ENCODE data around the gene GPATCH4.
"Not testable (repeated sequence)": the region's sequence is repeated elsewhere in the genome, so short reads cannot be mapped to it uniquely, and the experiment has no call there.

The GPATCH4 gene

DNA sequence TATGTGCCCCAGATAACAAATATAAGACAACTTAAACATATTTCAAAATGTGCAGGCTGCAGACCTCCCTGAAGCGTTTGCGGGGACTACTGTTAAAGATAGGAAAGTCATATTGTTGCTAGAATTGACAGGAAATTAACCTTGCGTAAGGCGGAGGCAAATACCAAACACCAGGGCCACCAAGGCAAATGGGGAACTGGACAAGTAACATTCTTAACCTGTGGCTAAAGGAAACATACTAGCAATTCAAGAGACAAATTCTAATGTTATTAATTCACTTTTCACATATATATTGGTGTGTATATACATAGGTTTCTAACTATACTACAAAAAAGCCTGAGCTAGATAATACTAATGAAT, 24.8 kb upstream of the GPATCH4 start:
- DNase-seq = no peak

DNA sequence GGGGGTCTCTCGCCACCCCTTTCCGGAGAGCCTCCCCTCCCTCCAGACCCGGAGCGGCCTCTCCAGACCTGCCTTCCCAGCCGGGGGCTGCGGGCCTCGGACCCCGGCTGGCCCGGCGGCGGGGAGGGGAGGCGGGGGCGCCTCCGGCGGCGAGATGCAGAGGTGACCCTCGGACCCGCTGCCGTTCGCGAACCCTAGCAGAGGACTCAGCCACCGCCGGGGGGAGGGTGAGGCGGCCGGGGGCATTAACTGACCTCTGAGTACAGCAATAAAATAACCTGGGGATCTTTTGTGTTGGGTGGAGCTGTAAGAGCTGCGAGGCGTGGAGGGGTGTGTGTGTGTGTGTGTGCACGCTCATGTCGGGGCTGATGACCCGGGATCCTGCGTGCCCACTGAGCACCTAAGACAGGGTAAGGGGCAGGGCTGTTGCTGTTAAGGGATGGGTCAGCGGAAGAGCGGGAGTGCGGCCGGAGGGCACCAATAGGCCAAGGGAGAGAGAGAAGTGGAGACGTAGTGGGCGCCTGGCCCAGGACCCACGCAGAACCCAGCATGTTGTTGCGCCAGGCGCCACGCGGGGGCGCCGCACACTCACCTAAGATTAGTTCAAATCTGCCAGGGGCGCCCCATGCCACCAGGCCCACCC, 24.3 kb upstream of the GPATCH4 start:
- peak; percentile 27 to 53 for DNase-seq

DNA sequence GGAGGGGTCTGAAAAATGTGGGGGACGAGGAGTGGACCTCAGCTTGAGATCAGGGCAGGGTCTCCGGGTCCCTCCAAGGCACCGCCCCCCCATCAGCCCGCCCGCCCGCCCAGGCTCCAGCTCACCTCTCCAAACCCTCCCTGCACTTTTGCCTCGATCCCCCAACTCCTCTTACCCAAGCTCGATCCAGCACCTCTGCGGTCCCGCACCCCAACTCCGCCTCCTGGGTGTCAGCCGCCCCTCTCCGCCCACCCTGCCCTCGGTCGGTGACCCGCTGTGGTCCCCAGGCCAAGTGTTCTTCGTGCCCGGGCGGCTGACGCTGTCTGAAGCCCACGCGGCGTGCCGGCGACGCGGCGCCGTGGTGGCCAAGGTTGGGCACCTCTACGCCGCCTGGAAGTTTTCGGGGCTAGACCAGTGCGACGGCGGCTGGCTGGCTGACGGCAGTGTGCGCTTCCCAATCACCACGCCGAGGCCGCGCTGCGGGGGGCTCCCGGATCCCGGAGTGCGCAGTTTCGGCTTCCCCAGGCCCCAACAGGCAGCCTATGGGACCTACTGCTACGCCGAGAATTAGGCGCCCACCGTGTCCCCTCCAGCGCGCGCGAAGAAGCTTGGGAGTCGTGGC, 23.6 kb upstream of the GPATCH4 start:
- DNase-seq = no peak

DNA sequence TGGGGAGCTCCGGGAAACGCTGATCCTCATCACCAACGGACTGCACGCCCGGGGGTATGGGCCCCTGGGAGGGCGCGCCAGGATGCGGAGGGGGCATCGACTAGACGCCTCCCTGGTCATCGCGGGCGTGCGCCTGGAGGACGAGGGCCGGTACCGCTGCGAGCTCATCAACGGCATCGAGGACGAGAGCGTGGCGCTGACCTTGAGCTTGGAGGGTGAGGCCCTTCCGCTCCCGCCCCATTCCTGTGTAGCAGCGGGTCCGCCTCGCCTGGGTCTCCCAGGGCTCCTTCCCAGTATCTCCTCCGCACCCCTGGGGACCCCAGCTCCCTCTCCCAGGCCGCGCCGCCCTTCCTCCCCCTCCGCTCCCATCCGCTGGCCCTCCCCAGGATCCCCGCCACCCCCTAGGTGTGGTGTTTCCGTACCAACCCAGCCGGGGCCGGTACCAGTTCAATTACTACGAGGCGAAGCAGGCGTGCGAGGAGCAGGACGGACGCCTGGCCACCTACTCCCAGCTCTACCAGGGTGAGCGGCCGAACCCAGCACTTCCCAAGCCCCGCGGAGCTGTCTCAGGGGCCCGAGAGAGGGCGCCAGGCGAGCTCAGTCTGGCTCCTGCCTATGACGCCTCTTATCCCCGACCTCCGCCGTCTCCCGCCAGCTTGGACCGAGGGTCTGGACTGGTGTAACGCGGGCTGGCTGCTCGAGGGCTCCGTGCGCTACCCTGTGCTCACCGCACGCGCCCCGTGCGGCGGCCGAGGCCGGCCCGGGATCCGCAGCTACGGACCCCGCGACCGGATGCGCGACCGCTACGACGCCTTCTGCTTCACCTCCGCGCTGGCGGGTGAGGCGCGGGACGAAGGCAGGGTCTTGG, 22.9 kb upstream of the GPATCH4 start:
- DNase-seq = no peak

DNA sequence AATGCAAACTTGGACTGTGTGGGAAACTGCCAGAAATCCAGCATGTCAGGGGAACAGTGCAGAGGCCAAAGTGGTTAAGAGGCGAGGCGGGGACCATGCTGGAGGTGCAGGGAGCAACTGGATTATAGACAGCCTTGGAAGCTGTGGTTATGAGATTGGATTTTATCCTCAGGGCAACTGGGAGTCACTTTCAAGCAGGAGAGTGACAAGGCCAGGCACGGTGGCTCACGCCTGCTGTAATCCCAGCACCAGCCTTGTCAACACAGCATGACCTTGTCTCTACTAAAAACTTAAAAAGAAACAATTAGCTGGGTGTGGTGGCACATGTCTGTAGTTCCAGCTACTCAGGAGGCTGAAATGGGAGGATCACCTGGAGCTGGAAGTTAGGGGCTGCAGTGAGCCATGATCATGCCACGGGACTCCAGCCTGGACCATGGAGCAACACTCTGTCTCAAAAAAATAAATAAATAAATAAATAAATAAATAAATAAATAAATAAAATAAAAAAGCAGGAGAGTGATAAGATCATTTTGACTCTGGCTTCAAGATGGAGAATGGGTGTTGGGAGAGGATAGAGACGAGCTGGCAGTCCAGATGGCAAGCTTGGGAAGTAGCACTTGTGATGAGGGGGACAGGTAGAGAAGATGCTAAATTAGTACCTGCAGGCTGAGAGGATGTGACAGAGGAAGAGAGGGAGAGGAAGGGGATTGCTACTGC, 21.5 kb upstream of the GPATCH4 start:
- DNase-seq = no peak

DNA sequence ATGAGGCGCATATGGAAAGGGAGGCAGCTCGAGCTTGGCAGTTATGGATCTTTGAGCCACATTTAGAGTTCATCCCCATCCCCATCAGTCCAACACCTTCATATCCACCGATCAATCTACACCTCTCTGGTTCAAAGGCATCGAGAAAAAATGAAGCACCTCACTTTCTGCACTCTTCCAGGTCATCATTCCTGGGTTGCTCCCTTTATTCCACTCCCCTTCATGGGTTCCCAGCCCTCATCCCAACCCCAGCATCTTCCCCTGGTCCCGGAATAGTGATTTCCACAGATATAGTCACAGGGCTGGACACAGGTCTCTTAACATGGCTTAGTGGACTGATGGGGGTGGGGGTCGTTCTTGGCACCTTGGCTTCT, 18.3 kb upstream of the GPATCH4 start:
- DNase-seq = no peak

DNA sequence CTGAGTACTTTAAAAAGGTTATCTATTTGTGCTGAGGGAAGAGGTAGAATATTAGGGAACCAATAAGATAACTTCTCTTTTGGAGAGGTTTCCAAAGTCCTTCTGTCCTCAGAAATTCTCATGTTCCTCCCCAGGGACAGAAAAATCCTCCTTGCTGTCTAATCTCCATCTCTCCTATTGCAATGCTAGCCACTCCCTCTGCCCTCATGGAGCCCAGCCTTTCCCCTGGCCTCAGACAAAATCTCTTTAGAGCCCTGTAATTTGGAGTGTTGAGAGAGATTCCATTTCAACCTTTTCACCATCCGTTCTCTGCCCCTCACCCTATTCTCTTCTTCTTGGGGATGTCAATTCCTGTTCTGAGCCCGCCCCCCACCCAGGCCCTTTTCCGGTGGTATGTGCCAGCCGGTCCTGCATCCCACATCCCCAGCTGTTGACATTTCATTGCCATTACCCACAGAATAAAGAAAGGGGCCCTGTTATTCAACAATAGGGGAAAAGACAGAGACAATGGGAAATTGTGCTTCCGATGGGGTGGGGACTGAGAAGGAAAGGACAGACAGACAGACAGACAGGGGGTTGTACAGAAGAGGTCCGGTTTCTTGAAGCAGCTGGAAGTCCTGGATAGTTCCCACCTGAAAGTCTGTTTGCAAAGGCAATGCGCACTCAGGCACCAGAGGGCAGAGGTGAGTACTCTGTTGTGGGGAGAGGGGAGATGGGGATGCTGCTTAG, 17.7 kb upstream of the GPATCH4 start, which contains the start of gene HAPLN2:
TSS of gene HAPLN2 (plus strand) at position 563 of the 729 bp plus-strand sequence. CDS start 4,076 bp downstream, outside the sequence.
- no peak for DNase-seq

DNA sequence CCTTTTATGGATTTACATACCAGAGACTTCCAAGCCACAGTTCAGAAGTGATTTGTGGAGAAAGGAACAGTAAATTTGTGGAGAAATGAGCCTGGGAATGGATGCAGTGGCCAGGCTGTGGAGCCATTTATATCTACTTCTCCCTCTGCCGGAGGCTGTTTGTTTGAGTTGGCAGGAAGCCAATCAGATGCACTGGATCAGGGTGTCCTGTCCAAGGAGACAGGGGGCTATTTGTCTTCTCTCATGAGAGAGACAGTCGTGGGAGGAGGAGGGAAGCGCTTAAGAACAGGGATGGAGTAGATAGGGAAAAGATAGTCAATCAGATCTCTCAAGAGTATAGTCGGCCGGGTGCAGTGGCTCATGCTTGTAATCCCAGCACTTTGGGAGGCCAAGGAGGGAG, 15.2 kb upstream of the GPATCH4 start:
- no peak for DNase-seq

DNA sequence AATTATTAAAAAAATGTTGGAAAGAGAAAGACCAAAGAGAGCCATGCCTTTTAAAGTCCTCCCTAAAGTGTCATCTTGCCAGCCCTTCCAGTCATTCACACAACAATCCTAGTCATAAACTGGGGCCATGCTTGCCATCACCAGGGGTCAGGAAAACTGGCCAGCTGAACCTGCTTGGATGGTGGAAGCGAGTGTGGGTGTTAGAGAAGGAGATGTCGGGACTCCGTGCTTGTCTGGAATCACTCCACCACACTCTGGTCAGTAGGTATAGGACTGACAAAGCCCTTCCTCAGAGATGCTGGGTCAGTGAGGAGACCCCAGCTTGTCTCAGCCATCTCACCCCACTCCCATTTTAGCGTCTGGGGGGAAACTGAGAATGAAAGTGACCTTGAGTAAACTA, 14.7 kb upstream of the GPATCH4 start:
- no peak for DNase-seq

DNA sequence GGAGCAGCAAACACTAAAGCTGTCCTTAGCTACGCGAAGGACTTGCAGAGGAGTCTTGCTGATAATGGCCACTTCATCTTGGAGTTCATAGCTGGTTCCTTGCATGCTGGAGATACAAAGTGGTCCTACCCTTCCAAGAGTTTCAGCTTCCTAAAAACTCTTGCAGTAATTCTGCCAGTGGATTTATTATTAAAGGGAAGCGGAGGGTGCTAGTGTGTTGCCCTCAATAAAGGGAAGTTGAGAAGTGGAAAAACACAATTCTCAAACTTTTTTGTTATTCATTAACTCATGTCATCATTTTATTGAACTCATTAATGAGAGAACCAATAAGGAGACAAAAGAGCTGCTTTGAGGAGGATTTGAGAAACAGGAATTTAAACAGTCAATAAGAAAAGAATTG, 11.4 kb upstream of the GPATCH4 start:
- DNase-seq = no peak

DNA sequence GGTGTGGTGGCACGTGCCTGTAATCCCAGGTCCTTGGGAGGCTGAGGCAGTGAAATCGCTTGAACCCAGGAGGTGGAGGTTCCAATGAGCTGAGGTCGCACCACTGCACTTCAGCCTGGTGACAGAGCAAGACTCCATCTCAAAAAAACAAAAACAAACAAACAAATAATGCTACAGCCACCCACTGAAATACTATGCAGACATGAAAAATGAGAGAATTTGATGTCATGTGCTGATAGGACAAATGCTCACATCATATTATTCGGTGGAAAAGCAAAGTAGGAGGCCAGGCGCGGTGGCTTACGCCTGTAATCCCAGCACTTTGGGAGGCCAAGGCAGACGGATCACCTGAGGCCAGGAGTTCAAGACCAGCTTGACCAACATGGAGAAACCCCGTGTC, 8.8 kb upstream of the GPATCH4 start:
- DNase-seq = not testable (repeated sequence)

DNA sequence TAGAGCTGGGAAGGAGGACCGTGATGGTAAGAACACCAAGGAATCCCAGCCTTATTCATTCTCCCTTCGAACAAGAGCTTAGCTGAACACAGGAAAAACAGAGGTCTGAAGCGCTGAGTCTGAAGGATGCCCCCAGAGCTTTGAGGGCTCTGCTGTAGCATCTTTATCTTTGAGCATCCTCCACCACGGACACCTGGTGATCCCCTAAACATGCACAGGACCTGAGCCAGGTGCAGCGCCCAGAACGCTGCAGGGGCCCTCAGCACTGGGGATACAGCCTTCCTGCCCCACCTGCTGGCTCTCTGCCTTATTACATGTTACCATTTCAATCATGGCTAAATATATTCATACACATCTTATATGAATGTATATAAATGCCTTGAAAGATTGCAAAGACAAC, 7.7 kb upstream of the GPATCH4 start:
- DNase-seq = no peak

DNA sequence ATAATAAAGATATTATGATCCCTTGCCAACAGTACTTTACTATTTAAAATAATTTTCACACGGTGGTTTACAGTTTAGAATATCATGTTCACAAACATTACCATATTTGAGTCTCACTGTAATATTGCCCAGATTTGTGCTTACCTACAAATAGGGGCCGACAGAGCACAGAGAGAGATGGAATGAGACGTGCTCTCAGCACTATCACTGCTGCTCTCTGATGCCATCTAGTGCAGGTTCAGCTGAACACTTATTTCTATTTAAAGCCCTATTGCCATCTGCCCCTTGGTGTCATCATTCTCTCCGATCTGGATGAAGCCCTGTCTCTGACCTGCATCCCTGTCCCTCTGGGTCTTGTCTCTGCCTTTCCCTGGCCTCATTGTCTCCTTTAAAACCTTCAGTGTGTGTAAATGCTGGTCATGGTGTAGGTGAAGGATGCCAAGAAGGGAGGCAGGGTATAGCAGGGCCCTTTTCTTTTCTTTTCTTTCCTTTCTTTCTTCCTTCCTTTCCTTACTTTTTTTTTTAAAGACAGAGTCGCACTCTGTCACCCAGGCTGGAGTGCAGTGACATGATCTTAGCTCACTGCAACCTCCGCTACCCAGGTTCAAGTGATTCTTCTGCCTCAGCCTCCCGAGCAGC, 6.9 kb upstream of the GPATCH4 start:
- peak in 1 of 2 donors; percentile 85 for DNase-seq

DNA sequence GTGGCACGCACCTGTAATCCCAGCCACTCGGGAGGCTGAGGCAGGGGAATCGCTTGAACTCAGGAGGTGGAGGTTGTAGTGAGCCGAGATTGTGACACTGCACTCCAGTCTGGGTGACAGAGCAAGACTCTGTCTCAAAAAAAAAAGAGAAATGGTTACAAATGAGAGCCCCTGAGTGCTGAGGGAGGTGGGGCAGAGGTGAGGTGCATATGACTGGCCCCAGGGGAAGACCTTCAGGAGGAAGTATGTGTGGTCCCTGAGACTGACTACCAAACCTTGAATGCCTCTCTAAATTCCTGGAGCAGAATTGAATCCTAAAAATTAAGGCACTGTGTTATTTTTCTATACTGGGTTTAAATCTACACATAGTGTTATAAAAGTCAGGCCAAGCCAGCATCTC, 6.1 kb upstream of the GPATCH4 start:
- DNase-seq = not testable (repeated sequence)

DNA sequence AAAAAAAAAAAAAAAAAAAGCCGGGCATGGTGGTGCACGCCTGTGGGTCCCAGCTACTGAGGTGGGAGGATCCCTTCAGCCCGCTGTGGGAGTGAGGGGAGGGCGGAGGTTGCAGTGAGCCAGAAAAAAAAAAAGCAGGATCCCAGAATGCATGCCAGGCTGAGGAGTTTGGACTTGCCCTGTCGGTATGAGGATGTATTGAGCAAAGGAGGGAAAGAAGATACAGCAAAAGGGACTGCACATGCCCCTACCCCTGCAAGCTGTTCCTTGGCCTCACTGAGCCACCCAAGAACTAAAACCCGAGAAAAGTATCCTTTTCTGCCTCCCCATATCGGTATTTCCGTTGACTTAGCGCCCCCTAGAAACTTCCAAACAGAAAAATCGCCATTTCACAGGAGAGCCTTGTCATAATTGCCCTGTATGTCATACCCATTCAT, 1.3 kb upstream of the GPATCH4 start:
- no peak for DNase-seq

DNA sequence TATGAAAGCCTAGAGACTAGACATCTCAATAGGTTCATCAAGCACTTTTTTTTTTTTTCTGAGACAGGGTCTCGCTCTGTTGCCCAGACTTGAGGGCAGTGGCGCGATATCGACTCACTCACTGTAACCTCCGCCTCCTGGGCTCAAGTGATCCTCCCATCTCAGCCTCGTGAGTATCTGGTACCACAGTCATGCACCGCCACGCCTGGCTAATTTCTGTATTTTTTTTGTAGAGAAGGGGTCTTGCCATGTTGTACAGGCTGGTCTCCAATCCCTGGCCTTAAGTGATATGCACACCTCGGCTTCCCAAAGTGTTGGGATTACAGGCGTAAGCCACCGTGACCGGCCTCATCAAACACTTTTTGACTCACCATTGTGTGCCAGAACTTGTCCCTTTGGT, 613 bp upstream of the GPATCH4 start:
- DNase-seq = no peak

DNA sequence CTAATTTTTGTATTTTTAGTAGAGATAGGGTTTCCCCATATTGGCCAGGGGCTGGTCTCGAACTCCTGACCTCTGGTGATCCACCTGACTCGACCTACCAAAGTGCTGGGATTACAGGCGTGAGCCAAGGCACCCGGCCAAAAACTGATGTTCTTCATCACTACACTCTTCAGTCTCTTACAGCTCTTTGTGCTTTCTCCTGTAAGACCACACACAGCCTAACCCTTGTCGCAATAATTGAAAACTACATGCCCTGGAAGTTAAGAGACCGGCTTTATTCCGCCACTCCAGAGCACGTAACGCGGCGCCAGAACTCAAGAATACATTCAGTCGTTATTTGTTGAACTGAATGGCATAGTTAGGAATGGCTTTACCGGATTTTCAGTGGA, 552 bp downstream of the GPATCH4 start:
- no peak for DNase-seq

DNA sequence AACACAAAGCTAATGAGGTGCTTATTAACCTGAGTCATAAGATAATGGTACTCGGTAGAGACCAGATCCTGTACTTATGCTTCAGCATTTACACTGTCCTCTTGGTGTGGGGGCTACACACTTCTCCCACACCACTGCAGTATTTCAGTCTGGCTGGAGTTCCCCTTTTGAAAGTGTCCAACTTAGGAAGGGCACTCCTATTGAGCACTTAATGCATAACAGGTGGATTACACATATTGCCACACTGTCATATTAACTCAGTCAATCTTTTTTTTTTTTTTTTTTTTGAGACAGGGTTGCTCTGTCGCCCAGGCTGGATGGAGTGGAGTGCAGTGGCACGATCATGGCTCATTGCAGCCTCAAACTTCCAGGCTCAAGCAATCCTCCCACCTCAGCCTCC, 1.5 kb downstream of the GPATCH4 start:
- DNase-seq = peak in 1 of 2 donors; percentile 52

DNA sequence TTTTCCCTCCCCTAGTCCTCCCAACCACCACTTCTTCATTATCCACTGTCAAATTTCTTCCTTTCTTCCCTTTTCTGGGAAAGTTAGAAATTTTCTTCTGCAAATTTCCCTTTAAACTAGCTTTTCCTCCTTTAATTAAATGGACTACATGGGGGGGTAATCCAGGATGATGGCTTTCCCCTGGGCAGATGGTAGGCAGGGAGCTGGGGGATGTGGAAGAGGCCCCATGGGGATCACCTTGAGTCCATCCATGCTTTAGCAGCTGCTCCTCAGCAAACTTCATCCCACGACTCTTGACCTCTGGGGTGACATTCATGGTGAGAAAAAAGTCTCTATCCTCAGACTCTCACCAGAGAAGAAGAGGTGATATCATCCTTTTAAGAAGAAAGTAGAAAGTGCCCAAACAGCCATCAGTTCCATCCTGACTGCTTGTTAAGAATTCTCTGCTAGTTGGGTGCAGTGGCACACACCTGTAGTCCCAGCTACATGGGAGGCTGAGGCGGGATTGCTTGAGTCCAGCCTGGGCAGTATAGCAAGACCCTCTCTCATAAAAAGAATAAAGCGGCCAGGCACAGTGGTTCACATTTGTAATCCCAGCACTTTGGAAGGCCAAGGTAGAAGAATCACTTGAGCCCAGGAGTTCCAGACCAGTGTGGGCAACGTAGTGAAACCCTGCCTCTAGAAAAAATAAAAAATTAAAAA, 2.4 kb downstream of the GPATCH4 start:
- no peak for DNase-seq

DNA sequence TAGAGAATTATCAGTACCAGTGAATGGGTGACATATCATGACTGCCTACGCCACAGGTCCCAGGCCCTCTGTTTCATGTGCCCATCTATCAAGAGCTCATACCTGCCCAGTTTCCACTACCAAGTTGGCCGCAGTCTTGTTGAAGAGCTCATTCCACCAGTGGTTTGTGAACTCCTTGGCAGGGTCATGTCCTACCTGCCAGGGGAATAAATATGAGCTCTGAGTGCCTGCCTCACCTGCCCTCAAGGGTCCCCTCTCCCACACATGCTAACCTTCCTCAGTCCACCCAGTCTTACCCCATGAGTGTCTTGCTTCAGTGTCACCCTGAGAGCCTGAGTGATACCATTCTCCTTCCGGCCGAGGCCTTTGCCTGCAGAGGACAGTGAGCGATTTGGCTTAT, 3.2 kb downstream of the GPATCH4 start:
- DNase-seq = no peak

DNA sequence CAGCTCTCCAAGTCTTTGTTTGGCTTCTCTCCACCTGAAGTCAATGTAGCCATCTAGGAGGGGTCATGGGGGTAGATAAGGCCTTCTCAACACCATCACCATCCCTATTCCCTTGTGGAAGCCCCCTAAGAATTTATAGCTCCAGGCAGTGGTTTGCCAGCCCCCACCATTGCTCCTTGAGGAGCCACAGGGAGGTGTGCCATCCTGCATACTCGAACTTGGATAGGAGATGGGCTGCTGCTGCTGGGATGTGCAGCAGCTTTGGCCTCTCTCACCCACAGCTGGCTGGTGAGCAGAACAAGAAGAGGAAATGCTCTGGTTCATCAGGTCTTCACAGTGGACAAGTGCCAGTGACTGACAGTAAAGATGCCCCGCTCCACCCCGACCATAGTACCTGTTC, 4.9 kb downstream of the GPATCH4 start:
- DNase-seq = no peak

DNA sequence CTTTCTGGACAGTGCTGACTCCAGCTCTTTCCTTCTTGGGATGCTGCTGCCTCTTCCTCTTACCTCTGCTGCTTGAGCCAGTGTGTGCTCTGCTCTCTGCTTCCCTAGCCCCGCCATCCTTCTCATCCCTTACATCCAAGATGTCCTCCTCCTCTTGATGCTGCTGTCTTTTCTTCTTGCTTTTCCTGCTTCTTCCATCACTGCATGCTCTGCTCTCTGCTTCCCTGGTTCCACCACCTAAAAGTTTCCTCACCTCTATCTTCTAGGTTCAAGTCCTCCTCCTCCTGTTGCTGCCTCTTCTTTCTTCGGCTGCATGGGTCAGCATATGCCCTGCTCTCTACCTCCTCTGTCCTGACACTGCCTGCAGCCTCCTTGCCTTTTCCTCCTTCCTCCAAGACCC, 6.3 kb downstream of the GPATCH4 start:
- no peak for DNase-seq
